Measurements from ENCODE around the gene KCNK10. TPM values are rescaled to one million over a fixed set of nuclear protein-coding genes. Genes with fewer than 3 reads are reported as not detected.

KCNK10 gene
- total and polyA plus RNA-seq, 10 donors, result 0.03 to 0.13 (median 0.08) TPM; not detected in 6

GRCh38 chr14:88137327-88137726 is 185.7 kb downstream of the KCNK10 start:
- H3K4me3 ChIP-seq, result no peak overlapping the region
- peaks cover 0 to 11% (median 1%) of the 10 kb centered on the region in 8 donors for H3K9me3 ChIP-seq
- intact Hi-C loops (cut with DNase I; ENCODE audit: low total_unique reads), result no loop called here
- H3K36me3 ChIP-seq, result no peaks in the 10 kb centered on the region
- H3K27me3 ChIP-seq (replicated peaks in 1 of 7), result no peaks in the 10 kb centered on the region
- no peak overlapping the region for H3K27ac ChIP-seq
- TF ChIP-seq POLR2A (IDR thresholded peaks at IDR 0.05) (no peak), POLR2AphosphoS5 (IDR thresholded peaks at IDR 0.05) (no peak), CTCF (IDR thresholded peaks at IDR 0.05 in 8 of 11, conservative IDR thresholded peaks at IDR 0.05 in 3 of 11) (no peak)
- 57 to 80% (median 78%) methylated on average over 1 of the region's 1 CpG for WGBS, 5 donors
- DNase-seq, result no peak
- no peaks in the 10 kb centered on the region for H3K4me1 ChIP-seq

Other genes starting within 250 kb of the KCNK10 start
- 10 to 100 TPM in 4 of 7 donors, 1 to 10 TPM in 3; 4.9 to 18.7 (median 10.7) TPM for gene SPATA7, start 62.4 kb upstream of the KCNK10 start, total RNA-seq
- gene SPATA7, start 62.4 kb upstream of the KCNK10 start, polyA plus RNA-seq, result 1 to 10 TPM; 2.8 to 5.1 (median 4.1) TPM
- 10 to 100 TPM in 3 of 7 donors, 1 to 10 TPM in 4; 4.8 to 10.9 (median 6.7) TPM for gene PTPN21, start 231.7 kb upstream of the KCNK10 start, total RNA-seq
- gene PTPN21, start 231.7 kb upstream of the KCNK10 start, polyA plus RNA-seq, result 1 to 10 TPM in 2 of 3 donors, under 1 TPM in 1; 0.85 to 2.0 (median 1.1) TPM
- gene ZC3H14, start 239.8 kb upstream of the KCNK10 start, total RNA-seq, result 10 to 100 TPM; 39.3 to 78.5 (median 44.8) TPM
- gene ZC3H14, start 239.8 kb upstream of the KCNK10 start, polyA plus RNA-seq, result 10 to 100 TPM; 12.6 to 18.3 (median 12.9) TPM